ENCODE measurements around the gene C10orf62.
"Not testable (repeated sequence)": the region's sequence is repeated elsewhere in the genome, so short reads cannot be mapped to it uniquely, and the experiment has no call there.

C10orf62 gene

DNA sequence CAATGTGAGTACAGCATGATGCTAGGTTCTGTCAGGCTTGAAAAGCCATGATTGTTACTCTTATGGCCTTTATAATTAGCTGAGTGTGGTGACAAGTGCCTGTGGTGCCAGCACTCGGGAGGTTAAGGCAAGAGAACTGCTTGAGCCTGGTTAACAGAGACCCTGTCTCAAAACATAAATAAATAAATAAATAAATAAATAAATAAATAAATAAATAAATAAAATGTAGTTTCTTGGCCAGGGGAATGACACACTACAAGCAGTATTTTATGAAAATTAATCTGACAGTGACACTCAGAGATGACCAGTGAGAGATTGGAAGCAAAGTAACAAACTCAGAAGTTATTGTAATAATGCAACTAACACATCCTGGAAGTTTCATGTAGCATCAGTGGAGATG lies 46.1 kb downstream of the C10orf62 start (continued):
- TF ChIP-seq, protein P1, sequence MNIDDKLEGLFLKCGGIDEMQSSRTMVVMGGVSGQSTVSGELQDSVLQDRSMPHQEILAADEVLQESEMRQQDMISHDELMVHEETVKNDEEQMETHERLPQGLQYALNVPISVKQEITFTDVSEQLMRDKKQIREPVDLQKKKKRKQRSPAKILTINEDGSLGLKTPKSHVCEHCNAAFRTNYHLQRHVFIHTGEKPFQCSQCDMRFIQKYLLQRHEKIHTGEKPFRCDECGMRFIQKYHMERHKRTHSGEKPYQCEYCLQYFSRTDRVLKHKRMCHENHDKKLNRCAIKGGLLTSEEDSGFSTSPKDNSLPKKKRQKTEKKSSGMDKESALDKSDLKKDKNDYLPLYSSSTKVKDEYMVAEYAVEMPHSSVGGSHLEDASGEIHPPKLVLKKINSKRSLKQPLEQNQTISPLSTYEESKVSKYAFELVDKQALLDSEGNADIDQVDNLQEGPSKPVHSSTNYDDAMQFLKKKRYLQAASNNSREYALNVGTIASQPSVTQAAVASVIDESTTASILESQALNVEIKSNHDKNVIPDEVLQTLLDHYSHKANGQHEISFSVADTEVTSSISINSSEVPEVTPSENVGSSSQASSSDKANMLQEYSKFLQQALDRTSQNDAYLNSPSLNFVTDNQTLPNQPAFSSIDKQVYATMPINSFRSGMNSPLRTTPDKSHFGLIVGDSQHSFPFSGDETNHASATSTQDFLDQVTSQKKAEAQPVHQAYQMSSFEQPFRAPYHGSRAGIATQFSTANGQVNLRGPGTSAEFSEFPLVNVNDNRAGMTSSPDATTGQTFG (tag by site-specific recombination; IDR thresholded peaks at IDR 0.05; ENCODE audit: borderline replicate concordance), result no peak
- TF ChIP-seq ZNF571 (tag by site-specific recombination; IDR thresholded peaks at IDR 0.05), result no peak
- TF ChIP-seq WT1 (tag by site-specific recombination; IDR thresholded peaks at IDR 0.05), result no peak
- no peak for TF ChIP-seq PRDM1 (tag by site-specific recombination; IDR thresholded peaks at IDR 0.05)
- TF ChIP-seq ZNF623 (tag by site-specific recombination; IDR thresholded peaks at IDR 0.05), result peak; percentile 83
- peak; percentile 53; the same call in 1 of the 2 replicates for TF ChIP-seq GLI2 (tag by site-specific recombination; IDR thresholded peaks at IDR 0.05; ENCODE audit: borderline replicate concordance, low read depth)
- TF ChIP-seq, protein P2, sequence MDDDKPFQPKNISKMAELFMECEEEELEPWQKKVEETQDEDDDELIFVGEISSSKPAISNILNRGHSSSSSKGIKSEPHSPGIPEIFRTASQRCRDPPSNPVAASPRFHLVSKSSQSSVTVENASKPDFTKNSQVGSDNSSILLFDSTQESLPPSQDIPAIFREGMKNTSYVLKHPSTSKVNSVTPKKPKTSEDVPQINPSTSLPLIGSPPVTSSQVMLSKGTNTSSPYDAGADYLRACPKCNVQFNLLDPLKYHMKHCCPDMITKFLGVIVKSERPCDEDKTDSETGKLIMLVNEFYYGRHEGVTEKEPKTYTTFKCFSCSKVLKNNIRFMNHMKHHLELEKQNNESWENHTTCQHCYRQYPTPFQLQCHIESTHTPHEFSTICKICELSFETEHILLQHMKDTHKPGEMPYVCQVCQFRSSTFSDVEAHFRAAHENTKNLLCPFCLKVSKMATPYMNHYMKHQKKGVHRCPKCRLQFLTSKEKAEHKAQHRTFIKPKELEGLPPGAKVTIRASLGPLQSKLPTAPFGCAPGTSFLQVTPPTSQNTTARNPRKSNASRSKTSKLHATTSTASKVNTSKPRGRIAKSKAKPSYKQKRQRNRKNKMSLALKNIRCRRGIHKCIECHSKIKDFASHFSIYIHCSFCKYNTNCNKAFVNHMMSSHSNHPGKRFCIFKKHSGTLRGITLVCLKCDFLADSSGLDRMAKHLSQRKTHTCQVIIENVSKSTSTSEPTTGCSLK (tag by site-specific recombination; IDR thresholded peaks at IDR 0.05), result no peak
- no peak for TF ChIP-seq ZNF391 (tag by site-specific recombination; IDR thresholded peaks at IDR 0.05; ENCODE audit: borderline replicate concordance, low read depth)
- TF ChIP-seq ZNF549 (tag by site-specific recombination; IDR thresholded peaks at IDR 0.05), result no peak

DNA sequence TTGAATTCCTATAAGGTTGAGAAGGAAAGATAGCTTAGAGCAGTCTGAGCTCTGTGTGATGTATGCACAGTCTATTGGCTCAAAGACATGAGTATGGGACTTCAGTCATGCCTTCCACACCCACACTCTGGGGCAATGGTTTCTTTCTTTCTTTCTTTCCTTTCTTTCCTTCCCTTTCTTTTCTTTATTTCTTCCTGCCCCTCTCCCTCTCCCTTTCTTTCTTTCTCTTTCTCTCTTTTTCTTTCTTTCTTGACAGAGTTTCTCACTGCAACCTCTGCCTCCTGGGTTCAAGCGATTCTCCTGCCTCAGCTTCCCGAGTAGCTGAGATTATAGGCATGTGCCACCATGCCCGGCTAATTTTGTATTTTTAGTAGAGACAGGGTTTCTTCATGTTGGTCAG lies 49.6 kb downstream of the C10orf62 start:
- H3K27ac ChIP-seq (ENCODE audit: extremely low read depth, low read depth, low read length); H3K9me3 ChIP-seq (ENCODE audit: control insufficient read depth, insufficient read depth, low read depth, low read length); H3K4me3 ChIP-seq (ENCODE audit: low read depth, low read length); H3K4me1 ChIP-seq (ENCODE audit: control insufficient read depth, insufficient read depth, low read length); POLR2A ChIA-PET: not testable (repeated sequence)
- peaks cover 0 to 13% of the 10 kb centered on the region in 2 experiments; a peak in 1 of 3 replicates for H3K36me3 ChIP-seq (ENCODE audit: control insufficient read depth in 2 of 2, insufficient read depth in 1 of 2, low read length in 2 of 2)
- peak; percentile 43; the same call in 1 of the 2 replicates for TF ChIP-seq ZNF366 (tag by site-specific recombination; conservative IDR thresholded peaks at IDR 0.05)
- TF ChIP-seq PRDM1 (tag by site-specific recombination; IDR thresholded peaks at IDR 0.05), result peak; percentile 88
- CTCF ChIA-PET, result interaction anchor here (0.9 kb wide), 1 partner anchor 24 kb away, joined by 3 read pairs; no protein-coding TSS in a partner anchor

DNA sequence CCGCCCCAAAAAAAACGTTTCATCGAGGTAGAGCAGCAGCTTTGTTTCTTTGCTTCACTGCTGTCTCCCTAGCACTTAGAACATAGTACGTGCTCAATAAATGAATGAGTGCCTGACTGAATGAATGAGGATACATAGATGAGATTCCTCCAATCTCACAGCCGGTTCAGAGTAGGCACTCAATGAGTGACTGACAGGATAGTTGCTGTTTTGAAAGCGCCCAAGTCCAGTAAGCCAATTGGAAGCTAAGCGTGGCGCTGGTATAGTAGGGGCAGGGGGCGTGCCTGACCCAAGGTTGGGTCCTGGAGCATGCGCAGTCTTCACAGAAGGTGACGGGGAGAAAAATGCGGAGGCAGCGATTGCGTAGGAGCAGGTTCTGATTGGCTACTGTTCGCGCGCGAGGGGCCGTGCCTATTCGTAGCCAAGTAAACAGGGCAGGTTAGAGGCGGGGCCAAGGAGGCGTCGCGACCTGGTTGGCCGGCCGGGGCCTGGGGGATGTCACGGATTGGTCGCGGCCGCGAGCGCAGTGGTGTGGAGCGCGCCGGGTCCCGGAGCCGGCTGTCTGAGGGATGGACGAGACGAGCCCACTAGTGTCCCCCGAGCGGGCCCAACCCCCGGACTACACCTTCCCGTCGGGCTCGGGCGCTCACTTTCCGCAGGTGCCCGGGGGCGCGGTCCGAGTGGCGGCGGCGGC lies 50.8 kb downstream of the C10orf62 start, which contains the start of gene PI4K2A:
TSS of gene PI4K2A (plus strand) at position 498 of the 694 bp plus-strand sequence. CDS start at position 570, 72 bp downstream.
- Histone ChIP-seq H3K4me3 (ENCODE audit: low read depth, low read length) (peak within 1 kb of the TSS; percentile 77), H3K27ac (ENCODE audit: extremely low read depth, low read depth, low read length) (peak within 1 kb of the TSS; percentile 70), H3K9me3 (ENCODE audit: control insufficient read depth, insufficient read depth, low read depth, low read length) (no peaks in the 10 kb centered on the region), H3K4me1 (ENCODE audit: control insufficient read depth, insufficient read depth, low read length) (0 out of 2 replicates have a peak, but pooled peaks cover 2% of the 10 kb centered on the region), H3K36me3 (ENCODE audit: control insufficient read depth in 2 of 2, insufficient read depth in 1 of 2, low read length in 2 of 2) (peaks cover 3 to 24% of the 10 kb centered on the region in 2 experiments)
- POLR2A ChIA-PET, result interaction anchor here (0.6 to 3.5 kb wide), 2 partner anchors 47 to 96 kb away, joined by 3 to 20 read pairs; partner anchors contain the start of gene AVPI1
- CTCF ChIA-PET, result interaction anchor here (0.9 to 1.0 kb wide), 4 partner anchors 36 to 405 kb away, joined by 3 to 4 read pairs (median 4); no protein-coding TSS in a partner anchor
- TF ChIP-seq ZSCAN16 (tag by site-specific recombination; IDR thresholded peaks at IDR 0.05) (no peak), ZBTB17 (tag by site-specific recombination; IDR thresholded peaks at IDR 0.05) (peak; percentile 95), ZXDB (tag by site-specific recombination; IDR thresholded peaks at IDR 0.05) (0 out of 2 replicates have a peak, but pooled peaks have one; percentile 36), ZNF24 (tag by site-specific recombination; IDR thresholded peaks at IDR 0.05) (peak; percentile 96), ZNF2 (tag by site-specific recombination; IDR thresholded peaks at IDR 0.05) (peak; percentile 52; the same call in 1 of the 2 replicates), ZFHX2 (tag by site-specific recombination; conservative IDR thresholded peaks at IDR 0.05) (peak; percentile 87), ZNF664 (tag by site-specific recombination; IDR thresholded peaks at IDR 0.05) (peak; percentile 100), OSR2 (tag by site-specific recombination; IDR thresholded peaks at IDR 0.05) (0 out of 2 replicates have a peak, but pooled peaks have one; percentile 23), ZFP69B (tag by site-specific recombination; IDR thresholded peaks at IDR 0.05) (no peak), SP2 (tag by site-specific recombination; IDR thresholded peaks at IDR 0.05) (peak; percentile 100), ZBTB8A (tag by site-specific recombination; IDR thresholded peaks at IDR 0.05) (0 out of 2 replicates have a peak, but pooled peaks have one; percentile 18), ZNF660 (tag by site-specific recombination; IDR thresholded peaks at IDR 0.05) (0 out of 2 replicates have a peak, but pooled peaks have one; percentile 10), ZNF335 (tag by site-specific recombination; conservative IDR thresholded peaks at IDR 0.05) (peak; percentile 64), SP7 (tag by site-specific recombination; IDR thresholded peaks at IDR 0.05) (peak; percentile 40; the same call in 1 of the 2 replicates), SETDB1 (IDR thresholded peaks at IDR 0.05; ENCODE audit: insufficient read length, low read length) (peak; percentile 50), EGR2 (tag by site-specific recombination; IDR thresholded peaks at IDR 0.05; ENCODE audit: low read depth) (peak; percentile 78)
- TF ChIP-seq, protein P3, sequence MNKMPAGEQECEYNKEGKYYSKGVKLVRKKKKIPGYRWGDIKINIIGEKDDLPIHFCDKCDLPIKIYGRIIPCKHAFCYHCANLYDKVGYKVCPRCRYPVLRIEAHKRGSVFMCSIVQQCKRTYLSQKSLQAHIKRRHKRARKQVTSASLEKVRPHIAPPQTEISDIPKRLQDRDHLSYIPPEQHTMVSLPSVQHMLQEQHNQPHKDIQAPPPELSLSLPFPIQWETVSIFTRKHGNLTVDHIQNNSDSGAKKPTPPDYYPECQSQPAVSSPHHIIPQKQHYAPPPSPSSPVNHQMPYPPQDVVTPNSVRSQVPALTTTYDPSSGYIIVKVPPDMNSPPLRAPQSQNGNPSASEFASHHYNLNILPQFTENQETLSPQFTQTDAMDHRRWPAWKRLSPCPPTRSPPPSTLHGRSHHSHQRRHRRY (tag by site-specific recombination; IDR thresholded peaks at IDR 0.05), result no peak
- TF ChIP-seq, protein P4, sequence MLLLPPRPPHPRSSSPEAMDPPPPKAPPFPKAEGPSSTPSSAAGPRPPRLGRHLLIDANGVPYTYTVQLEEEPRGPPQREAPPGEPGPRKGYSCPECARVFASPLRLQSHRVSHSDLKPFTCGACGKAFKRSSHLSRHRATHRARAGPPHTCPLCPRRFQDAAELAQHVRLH (tag by site-specific recombination; IDR thresholded peaks at IDR 0.05), result peak; percentile 60; the same call in 1 of the 2 replicates

All from HEK293 (cell line).